G401.6 (cell line): ENCODE measurements around the gene GGTLC2.
"Not testable (repeated sequence)": the region's sequence is repeated elsewhere in the genome, so short reads cannot be mapped to it uniquely, and the experiment has no call there.

ENCODE experiments used
- FAIRE-seq: peaks from 2 replicates; lab custom pipeline; 2012; peaks lifted over from hg19 to GRCh38; lab: Jason Lieb, UNC

Gene GGTLC2

DNA sequence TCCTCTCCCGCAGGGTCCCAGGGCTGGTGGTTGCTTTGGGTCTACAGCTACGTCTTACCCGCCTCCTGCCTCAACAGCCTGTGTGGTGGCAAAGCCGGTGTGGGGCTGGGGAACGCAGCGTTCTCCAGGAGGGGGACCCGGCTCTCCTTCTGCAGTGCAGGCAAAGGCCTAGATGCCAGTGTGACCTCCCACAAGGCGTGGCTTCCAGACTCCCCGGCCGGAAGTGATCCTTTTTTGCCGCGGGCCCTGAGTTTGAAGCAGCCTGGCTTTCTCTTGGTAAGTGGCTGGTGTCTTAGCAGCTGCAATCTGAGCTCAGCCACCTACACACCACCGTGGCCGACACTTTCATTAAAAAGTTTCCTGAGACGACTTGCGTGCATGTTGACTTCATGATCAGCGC, 6.1 kb upstream of the GGTLC2 start:
- FAIRE-seq: not testable (repeated sequence)

DNA sequence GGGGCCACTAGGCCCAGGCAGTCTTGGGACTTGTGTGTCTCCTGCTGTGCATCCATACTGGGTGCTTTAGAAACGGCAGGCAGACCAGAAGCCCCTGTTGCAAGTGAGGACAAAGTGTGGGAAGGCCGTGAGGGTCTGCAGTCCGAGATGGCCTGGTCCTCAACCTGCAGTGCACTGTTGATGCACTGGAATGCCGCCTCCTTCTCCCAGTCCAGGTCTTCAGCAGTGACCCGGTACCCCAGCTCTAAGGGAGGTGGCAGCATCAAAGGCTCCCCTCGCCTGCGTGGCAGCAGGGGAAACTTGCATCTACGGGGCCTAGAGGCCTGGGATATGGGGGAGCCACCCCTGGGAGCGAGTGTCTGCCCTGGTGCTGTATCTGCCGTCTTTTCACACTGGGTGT, 2.2 kb upstream of the GGTLC2 start:
- FAIRE-seq: not testable (repeated sequence)

GRCh38 chr22:22645969-22646368, 1.6 kb downstream of the GGTLC2 start:
- FAIRE-seq: not testable (repeated sequence)

DNA sequence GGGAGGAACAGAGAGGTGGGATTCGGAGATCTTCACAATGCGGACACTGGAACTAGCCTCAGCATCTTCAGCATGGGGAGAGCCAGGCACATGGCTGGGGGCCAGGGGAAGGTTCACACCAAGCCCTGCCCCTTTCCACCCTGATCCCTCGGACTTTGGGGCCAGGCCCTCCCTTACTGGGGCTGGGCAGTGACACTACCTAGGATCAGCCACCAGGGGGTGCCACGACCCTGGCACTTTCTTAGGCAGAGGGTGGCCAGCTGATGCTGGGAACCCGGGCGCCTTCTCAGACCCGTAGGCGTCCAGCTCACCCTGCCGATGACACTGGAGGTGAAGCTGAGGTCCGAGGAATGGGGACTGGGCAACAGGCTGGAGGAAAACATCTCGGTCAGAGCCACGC, 3.5 kb downstream of the GGTLC2 start:
- not testable (repeated sequence) for FAIRE-seq

DNA sequence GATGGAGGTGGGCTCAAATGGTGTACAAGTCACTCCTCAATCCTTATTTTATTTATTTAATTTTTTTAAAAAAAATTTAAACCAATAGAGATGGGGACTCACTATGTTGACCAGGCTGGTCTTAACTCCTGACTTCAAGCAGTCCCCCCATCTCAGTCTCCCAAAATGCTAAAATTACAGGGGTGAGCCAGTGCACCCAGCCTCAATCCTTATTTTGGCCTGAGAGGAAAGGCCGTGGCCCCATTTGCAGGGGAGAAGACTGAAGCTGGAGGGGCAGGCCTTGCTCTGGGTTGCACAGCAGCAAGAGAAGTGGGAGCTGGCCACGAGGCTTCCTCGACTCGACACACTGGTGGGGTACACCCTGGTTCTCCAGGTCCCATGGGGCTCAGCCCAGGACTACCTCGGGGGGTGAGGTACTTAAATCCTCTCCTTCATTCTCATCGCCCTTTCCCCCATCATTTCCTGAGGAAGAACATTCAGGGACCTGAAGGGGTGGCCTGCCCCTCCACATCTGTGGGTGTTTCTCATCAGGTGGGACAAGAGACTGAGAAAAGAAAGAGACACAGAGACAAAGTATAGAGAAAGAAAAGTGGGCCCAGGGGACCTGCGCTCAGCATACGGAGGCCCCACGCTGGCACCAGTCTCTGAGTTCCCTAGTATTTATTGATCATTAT, 4.6 kb downstream of the GGTLC2 start:
- not testable (repeated sequence) for FAIRE-seq

DNA sequence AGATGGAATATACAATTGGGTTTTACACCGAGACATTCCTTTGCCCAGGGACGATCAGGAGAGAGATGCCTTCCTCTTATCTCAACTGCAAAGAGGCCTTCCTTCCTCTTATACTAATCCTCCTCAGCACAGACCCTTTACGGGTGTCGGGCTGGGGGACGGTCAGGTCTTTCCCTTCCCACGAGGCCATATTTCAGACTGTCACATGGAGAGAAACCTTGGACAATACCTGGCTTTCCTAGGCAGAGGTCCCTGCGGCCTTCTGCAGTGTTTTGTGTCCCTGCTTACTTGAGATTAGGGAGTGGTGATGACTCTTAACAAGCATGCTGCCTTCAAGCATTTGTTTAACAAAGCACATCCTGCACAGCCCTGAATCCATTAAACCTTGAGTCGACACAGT, 5.3 kb downstream of the GGTLC2 start:
- not testable (repeated sequence) for FAIRE-seq

GRCh38 chr22:22650398-22650797, 6.0 kb downstream of the GGTLC2 start:
- FAIRE-seq: not testable (repeated sequence)

GRCh38 chr22:22650803-22651515, 6.5 kb downstream of the GGTLC2 start:
- FAIRE-seq: not testable (repeated sequence)

GRCh38 chr22:22651593-22651992, 7.2 kb downstream of the GGTLC2 start:
- not testable (repeated sequence) for FAIRE-seq

DNA sequence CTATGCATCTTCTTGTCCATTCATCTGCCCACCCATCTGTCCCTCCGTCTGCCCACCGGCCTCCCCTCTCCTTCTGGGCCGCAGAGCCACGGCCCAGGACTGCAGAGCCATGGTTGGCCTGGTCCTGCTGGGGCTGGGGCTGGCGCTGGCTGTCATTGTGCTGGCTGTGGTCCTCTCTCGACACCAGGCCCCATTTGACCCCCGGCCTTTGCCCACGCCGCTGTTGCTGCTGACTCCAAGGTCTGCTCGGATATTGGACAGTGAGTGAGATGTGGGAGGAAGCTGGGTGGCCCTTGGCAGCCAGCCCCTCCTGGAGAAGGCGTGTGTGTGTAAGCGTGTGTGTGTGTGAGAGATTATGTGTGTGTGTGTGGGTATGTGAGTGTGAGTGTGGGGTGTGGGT, 7.7 kb downstream of the GGTLC2 start:
- FAIRE-seq: not testable (repeated sequence)

- FAIRE-seq: not testable (repeated sequence)
Measured at GRCh38 chr22:22652573-22652972, 8.2 kb downstream of the GGTLC2 start.

DNA sequence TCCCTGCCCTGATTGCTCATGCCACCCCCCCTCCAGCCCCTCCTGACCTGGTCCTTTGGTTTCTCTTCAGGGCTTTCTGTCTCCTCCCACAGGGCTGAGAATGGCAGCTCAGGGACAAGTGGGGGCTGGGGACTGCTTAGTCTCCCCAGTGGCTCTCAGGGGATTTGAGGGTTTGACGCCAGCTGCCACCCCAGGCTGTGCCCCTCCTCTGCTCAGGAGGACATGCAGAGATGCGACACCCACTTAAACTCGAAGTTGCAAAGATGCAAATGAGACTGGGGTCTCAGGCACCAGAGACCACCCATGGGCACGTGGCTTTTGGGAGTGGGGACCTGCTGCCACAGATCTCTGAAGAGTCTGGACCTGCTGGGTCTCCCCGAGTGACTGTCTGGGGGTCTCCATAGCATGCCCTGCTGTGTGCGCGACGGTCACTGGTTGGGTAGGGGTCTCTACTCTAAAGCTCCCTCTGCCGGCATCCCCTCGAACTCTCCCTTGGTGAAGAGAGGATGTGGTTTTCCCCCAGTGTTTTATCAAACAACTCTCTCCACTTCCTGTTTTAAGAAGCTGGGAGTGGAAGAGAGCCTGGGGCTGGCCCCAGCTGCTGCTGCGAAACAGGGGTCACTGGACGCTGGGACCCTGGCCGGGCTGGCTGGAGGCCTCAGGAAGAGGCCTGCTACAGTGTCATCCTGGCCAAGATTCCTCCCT, 9.4 kb downstream of the GGTLC2 start:
- not testable (repeated sequence) for FAIRE-seq

GRCh38 chr22:22655452-22656290, 11.3 kb downstream of the GGTLC2 start:
- FAIRE-seq: no peak

DNA sequence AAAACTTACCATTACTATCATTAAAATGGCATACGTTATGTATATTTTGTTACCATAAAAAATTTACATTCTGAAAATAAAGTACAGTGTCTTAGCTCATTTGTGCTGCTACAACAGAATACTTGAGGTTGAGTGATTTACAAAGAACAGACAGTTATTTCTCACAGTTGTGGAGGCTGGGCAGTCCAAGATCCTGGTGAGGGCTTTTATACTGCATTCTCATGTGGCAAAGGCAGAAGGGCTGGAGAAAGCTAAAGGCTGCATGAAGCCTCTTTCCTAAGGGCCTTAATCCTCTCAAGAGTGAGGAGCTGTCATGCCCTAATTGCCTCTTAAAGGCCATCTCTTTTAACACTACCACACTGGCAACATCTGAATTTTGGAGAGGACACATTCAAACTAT, 13.3 kb downstream of the GGTLC2 start:
- no peak for FAIRE-seq

- no peak for FAIRE-seq
Measured at GRCh38 chr22:22661275-22661674, 16.9 kb downstream of the GGTLC2 start.

DNA sequence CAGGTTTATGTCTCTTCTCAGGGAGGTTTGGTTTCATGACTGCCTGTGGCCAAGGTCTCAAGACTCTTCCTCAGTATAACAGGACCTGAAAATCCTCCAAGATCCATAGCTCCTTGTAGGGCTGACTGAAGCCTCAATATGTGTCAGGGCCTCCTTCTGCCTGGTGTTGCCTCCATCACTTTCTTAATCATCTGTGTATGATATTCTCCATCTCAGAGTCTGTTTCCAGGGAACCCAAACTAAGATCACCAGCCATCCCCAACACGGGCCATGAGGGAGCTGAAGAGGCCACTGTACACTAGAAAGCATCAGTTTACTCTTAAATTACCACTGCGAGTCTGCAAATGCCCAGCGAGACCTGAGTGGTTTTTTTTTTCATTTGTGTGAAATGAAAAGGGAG, 17.7 kb downstream of the GGTLC2 start:
- no peak for FAIRE-seq

DNA sequence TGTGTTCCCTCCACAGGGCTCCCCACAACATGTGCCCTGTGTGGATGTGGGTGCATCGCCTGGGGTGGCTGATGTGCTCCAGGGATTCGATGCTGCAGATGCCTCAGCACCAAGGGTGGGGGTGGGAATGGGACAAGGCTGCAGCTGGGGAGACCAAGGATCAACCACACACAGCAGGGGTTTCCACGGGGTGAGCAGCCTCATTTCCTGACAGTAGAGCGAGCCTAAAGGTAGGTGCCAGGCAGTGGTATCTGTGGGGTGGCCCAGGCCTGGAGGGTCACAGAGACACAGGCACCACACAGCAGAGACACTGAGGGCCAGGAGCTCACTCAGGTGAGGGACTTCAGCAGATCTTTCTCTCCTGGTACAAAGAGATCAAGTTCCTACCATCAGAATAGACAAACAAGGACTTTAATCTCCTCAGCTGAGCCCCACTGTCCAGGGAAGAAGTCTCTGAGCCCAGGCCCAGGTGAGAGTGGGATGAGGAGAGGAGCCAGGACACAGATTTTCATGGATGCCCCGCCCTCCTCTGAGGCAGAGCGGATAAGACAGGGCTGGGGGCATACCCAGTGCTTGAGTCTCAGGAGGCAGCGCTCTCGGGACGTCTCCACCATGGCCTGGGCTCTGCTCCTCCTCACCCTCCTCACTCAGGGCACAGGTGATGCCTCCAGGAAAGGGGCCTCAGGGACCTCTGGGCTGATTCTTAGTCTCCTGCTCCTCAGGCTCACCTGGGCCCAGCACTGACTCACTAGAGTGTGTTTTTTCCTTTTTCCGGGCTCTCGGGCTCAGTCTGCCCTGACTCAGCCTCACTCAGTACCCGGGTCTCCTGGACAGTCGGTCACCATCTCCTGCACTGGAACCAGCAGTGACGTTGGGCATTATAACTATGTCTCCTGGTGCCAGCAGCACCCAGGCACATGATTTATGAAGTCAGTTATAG, 19.7 kb downstream of the GGTLC2 start:
- no peak for FAIRE-seq

- FAIRE-seq: no peak
Measured at GRCh38 chr22:22666307-22667091, 22.1 kb downstream of the GGTLC2 start.

DNA sequence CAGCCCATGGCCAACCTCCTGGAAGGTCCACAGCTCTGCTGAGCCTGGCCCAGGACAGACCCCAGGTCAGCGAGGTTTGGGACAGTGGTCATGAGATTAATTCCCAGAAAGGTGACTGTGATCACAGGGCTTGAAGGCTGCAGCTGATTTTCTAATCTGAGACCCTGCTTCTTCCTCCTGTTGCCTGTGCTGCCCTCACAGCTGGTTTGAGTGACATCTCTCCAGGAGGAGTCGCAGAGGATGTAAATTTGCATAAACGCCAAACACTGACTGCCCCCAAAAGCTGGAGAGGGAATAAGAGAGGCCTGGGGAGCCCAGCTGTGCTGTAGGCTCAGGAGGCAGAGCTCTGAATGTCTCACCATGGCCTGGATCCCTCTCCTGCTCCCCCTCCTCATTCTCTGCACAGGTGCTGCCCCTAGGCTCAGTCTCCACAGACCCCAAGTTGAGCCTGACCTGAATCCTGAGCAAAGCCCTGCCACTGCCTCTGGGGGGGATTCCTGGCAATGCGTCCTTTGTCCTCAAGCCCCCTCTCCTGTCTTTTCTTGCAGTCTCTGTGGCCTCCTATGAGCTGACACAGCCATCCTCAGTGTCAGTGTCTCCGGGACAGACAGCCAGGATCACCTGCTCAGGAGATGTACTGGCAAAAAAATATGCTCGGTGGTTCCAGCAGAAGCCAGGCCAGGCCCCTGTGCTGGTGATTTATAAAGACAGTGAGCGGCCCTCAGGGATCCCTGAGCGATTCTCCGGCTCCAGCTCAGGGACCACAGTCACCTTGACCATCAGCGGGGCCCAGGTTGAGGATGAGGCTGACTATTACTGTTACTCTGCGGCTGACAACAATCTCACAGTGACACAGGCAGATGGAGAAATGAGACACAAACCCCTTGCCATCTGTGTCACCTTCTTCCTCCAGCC, 23.8 kb downstream of the GGTLC2 start:
- FAIRE-seq: no peak
